ENCODE results near the gene LRRC52.

GRCh38 chr1:165494949-165495857 lies 48.6 kb upstream of the LRRC52 start:
- TF ChIP-seq POLR2A (IDR thresholded peaks at IDR 0.05) (no peak), POLR2AphosphoS5 (IDR thresholded peaks at IDR 0.05) (no peak), CTCF (IDR thresholded peaks at IDR 0.05) (no peak)

Measured in transverse colon (tissue), 4 donors.